ENCODE results near the gene SLC12A5. TPM values are rescaled to one million over a fixed set of nuclear protein-coding genes. Genes with fewer than 3 reads are reported as not detected.

The SLC12A5 gene
- total RNA-seq, 1 donor: under 0.01 TPM

DNA sequence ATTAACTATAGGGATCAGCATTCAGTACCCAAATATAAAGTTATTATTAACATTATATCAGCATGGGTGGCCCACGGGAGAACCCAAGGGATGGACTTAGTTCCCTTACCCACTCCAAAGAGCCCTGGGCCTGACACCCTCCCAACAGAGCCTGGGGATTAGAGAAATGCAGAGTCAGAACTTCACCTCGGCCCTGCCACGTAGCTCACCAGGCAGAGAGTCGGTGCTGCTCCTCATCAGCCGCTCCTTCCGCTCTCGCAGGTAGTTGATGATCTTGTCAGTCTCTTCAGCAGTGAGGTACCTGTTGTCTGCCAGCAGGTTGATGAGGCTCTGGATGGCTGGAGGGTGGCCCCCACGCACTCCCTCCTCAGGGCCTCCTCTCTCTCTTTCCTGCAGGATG is 34.1 kb downstream of the SLC12A5 start:
- TF ChIP-seq, protein P1, sequence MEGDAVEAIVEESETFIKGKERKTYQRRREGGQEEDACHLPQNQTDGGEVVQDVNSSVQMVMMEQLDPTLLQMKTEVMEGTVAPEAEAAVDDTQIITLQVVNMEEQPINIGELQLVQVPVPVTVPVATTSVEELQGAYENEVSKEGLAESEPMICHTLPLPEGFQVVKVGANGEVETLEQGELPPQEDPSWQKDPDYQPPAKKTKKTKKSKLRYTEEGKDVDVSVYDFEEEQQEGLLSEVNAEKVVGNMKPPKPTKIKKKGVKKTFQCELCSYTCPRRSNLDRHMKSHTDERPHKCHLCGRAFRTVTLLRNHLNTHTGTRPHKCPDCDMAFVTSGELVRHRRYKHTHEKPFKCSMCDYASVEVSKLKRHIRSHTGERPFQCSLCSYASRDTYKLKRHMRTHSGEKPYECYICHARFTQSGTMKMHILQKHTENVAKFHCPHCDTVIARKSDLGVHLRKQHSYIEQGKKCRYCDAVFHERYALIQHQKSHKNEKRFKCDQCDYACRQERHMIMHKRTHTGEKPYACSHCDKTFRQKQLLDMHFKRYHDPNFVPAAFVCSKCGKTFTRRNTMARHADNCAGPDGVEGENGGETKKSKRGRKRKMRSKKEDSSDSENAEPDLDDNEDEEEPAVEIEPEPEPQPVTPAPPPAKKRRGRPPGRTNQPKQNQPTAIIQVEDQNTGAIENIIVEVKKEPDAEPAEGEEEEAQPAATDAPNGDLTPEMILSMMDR (IDR thresholded peaks at IDR 0.05; ENCODE audit: insufficient read depth, low read depth, low read length): no peak
- DNase-seq (ENCODE audit: low read depth): no peak
- H3K4me3 ChIP-seq (ENCODE audit: low read depth, low read length): no peak overlapping the region

DNA sequence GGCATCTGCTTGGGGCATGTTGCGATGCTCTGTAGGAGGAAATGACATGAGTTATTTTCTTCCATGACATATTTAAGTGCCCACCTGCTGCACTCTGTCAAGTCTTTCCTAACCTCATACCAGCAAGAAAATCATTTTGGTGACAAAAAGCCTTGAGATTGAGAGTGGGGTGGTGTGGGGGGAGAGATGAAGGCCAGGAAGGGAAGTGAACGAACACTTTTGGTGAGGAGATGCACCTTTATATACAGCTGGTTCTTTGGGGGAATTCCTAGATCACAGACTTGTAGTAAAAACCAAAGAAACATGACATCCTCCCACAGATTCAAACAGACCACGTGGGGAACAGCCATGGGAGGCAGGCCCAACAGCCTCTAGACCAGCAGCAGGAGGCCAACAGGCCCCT is 34.6 kb downstream of the SLC12A5 start:
- TF ChIP-seq, protein P1 (IDR thresholded peaks at IDR 0.05; ENCODE audit: insufficient read depth, low read depth, low read length): no peak
- H3K4me3 ChIP-seq (ENCODE audit: low read depth, low read length): no peak overlapping the region
- DNase-seq (ENCODE audit: low read depth): no peak

DNA sequence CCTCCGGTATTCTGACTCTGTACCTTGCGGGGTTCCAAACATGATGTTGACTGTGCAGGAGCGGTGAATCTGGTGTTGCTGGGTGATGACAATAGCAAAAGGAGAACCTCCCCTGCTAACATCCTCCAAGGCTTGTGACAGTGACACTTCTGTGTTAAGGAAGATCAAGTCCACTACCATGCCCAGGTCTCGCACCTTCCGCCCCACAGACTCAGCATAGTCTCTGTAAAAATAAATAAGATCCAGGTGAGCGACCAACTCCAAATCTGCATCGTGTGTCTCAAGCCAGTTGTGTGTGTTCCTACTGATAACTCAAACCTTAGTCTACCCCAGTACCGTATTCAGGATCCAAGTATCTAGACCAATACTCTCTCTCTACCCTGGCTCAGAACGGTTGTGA is 36.0 kb downstream of the SLC12A5 start:
- H3K4me3 ChIP-seq (ENCODE audit: low read depth, low read length): no peak overlapping the region
- TF ChIP-seq, protein P1 (IDR thresholded peaks at IDR 0.05; ENCODE audit: insufficient read depth, low read depth, low read length): no peak
- no peak for DNase-seq (ENCODE audit: low read depth)

DNA sequence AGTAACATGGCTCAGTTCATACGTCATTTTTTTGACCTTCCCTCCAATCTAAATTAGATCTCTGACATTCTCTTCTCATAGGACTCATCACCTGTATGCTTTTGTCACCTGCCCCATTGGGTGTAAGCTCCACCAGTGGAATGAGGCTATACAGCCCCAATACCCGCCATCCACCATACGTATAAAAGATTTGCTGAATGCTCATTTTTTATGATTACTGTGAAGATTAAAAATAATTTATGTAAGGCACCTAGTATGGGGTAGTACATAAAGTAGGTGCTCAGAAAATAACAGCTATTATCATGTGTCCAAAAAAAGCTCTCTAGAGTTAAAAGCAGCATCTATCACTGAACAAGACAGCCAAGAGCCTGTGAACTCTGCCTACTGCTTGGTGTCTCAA is 36.7 kb downstream of the SLC12A5 start:
- TF ChIP-seq, protein P1 (IDR thresholded peaks at IDR 0.05; ENCODE audit: insufficient read depth, low read depth, low read length): no peak
- H3K4me3 ChIP-seq (ENCODE audit: low read depth, low read length): no peak overlapping the region
- DNase-seq (ENCODE audit: low read depth): no peak

DNA sequence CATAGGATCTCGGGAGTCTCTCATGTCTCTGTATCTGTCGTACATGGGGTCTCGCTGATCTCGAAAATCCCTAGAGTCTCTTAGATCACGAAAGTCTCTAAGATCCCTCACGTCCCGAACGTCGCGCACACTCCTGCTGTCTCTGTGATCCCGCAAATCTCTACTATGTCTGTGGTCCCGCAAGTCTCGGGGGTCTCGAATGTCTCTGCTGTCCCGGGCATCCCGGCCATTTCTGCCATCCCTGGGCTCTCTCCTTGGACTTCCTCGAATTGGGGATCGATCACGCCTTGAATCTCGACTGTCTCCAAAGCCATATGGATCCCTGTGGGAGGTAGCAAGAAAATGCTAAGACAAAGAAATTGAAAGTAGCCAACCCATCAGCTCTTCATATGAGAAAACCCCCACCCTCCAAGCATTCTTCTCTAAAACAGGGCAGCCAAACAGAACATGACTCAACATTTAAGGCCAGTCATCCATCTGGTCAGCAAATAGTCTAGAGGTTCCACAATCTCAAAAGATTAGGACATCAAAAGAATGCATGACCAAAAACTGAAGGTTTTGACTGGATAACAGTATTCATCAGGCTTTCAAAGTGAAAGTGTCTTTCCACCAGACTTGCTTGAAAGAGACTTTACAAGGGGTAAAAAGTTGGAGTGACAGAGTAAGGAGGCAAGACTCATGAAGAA is 41.3 kb downstream of the SLC12A5 start:
- peak; percentile 61 for DNase-seq (ENCODE audit: low read depth)
- H3K4me3 ChIP-seq (ENCODE audit: low read depth, low read length): no peak overlapping the region
- TF ChIP-seq, protein P1 (IDR thresholded peaks at IDR 0.05; ENCODE audit: insufficient read depth, low read depth, low read length): no peak

DNA sequence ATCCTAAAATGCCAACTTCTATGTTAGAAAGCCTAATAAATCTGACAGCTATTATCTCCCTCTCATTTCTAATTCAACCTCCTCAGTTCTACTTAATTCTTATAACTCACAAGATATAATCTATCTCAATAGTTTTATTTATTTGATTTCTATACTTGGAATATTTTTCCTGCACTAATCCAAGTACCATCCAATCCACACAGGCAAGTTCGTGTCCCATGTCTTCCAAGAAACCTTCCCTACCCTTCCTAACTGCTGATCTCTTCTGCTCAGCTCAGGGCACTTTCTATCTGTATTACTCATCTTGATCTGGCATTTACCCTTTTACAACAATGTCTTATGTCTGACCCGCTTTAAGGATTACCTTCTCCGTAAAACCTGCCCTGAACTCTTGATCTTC is 42.6 kb downstream of the SLC12A5 start:
- H3K4me3 ChIP-seq (ENCODE audit: low read depth, low read length): no peak overlapping the region
- TF ChIP-seq, protein P1 (IDR thresholded peaks at IDR 0.05; ENCODE audit: insufficient read depth, low read depth, low read length): no peak
- no peak for DNase-seq (ENCODE audit: low read depth)

DNA sequence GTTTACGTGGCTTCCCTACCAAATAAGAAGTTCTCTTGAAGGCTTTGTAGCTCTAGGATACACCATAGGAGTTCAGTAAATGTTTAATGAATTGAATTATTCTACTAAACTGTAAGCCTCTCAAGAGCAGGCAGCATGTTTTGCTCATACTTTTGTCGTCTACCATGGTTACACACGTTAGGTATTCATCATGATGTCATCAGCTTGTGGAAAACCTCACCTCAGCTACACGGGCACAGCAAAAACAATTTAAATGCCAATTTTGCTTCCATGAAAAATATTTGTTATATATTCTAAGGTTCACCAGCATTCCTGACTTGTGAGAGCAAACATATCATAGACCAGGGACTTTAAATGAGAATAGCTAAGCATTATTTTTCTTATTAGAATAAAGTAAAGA is 44.0 kb downstream of the SLC12A5 start:
- no peak for DNase-seq (ENCODE audit: low read depth)
- no peak overlapping the region for H3K4me3 ChIP-seq (ENCODE audit: low read depth, low read length)
- TF ChIP-seq, protein P1 (IDR thresholded peaks at IDR 0.05; ENCODE audit: insufficient read depth, low read depth, low read length): no peak

All from fibroblast of villous mesenchyme (primary cell).